ENCODE results near the gene ADSS2.

GRCh38 chr1:244383278-244383884, 68.3 kb downstream of the ADSS2 start:
- TF ChIP-seq, protein P1, sequence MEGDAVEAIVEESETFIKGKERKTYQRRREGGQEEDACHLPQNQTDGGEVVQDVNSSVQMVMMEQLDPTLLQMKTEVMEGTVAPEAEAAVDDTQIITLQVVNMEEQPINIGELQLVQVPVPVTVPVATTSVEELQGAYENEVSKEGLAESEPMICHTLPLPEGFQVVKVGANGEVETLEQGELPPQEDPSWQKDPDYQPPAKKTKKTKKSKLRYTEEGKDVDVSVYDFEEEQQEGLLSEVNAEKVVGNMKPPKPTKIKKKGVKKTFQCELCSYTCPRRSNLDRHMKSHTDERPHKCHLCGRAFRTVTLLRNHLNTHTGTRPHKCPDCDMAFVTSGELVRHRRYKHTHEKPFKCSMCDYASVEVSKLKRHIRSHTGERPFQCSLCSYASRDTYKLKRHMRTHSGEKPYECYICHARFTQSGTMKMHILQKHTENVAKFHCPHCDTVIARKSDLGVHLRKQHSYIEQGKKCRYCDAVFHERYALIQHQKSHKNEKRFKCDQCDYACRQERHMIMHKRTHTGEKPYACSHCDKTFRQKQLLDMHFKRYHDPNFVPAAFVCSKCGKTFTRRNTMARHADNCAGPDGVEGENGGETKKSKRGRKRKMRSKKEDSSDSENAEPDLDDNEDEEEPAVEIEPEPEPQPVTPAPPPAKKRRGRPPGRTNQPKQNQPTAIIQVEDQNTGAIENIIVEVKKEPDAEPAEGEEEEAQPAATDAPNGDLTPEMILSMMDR (IDR thresholded peaks at IDR 0.05), result no peak
- TF ChIP-seq, protein P2, sequence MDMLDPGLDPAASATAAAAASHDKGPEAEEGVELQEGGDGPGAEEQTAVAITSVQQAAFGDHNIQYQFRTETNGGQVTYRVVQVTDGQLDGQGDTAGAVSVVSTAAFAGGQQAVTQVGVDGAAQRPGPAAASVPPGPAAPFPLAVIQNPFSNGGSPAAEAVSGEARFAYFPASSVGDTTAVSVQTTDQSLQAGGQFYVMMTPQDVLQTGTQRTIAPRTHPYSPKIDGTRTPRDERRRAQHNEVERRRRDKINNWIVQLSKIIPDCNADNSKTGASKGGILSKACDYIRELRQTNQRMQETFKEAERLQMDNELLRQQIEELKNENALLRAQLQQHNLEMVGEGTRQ (IDR thresholded peaks at IDR 0.05; ENCODE audit: borderline replicate concordance, low read depth, low read length), result no peak
- TF ChIP-seq EZH2phosphoT487 (IDR thresholded peaks at IDR 0.05; ENCODE audit: borderline replicate concordance, low read depth), result no peak
- no peak for TF ChIP-seq REST (IDR thresholded peaks at IDR 0.05; ENCODE audit: low read depth, low read length)
